Heart right ventricle (tissue), 16 donors: ENCODE measurements around the gene NRP2. TPM values are rescaled to one million over a fixed set of nuclear protein-coding genes. Genes with fewer than 3 reads are reported as not detected.

Source experiments
- ATAC-seq, 8 donors: fragments of 200-7000 bp; cut with Tn5 transposase; one replicate each; pipeline ENCODE4 v1.9.1; 2020; ENCODE audit warnings: mild to moderate bottlenecking in 8 of 8, moderate library complexity in 8 of 8, moderate number of reproducible peaks in 1 of 8
- DNase-seq, 2 donors: peaks; one replicate each; pipeline ENCODE4 v3.0.0-alpha.2; 2020
- H3K27ac ChIP-seq, 10 donors: fragments of 200-600 bp; sonication (generic) in 2 of 10; one replicate each; pipeline versions ENCODE4 v1.5.0 to v1.8.0; 2020 to 2022; ENCODE audit warnings: mild to moderate bottlenecking in 3 of 10
- H3K27me3 ChIP-seq, 7 donors: fragments of 200-600 bp; one replicate each; pipeline ENCODE4 v1.8.0; 2021 to 2022; ENCODE audit warnings: mild to moderate bottlenecking in 2 of 7
- H3K36me3 ChIP-seq, 9 donors: fragments of 200-600 bp; sonication (generic) in 1 of 9; one replicate each; pipeline versions ENCODE4 v1.5.0 to v1.8.0; 2020 to 2022; ENCODE audit warnings: mild to moderate bottlenecking in 2 of 9
- H3K4me1 ChIP-seq, 9 donors: fragments of 200-600 bp; sonication (generic) in 1 of 9; one replicate each; pipeline versions ENCODE4 v1.5.0 to v1.8.0; 2020 to 2022; ENCODE audit warnings: mild to moderate bottlenecking in 4 of 9
- H3K4me3 ChIP-seq, 10 donors: fragments of 200-600 bp; sonication (generic) in 2 of 10; one replicate each; pipeline versions ENCODE4 v1.5.0 to v1.8.0; 2020 to 2022; ENCODE audit warnings: mild to moderate bottlenecking in 7 of 10, moderate library complexity in 2 of 10
- H3K9me3 ChIP-seq, 11 donors: fragments of 200-600 bp in 10 of 11; sonication (generic) in 2 of 11; one replicate each; pipeline versions ENCODE4 v1.5.0 to v1.8.0; 2013 to 2022; ENCODE audit warnings: mild to moderate bottlenecking in 2 of 11, control low read depth in 1 of 11, moderate library complexity in 1 of 11
- WGBS, 2 donors: extraction: QIAGEN DNeasy Blood & Tissue Kit; methylation state at CpG; one replicate each; pipeline ENCODE4 v1.1.7; 2013; ENCODE audit warnings: inconsistent platforms in 1 of 2; 5-methylcytosine and 5-hydroxymethylcytosine counted together
- intact Hi-C, 10 donors: fragments of 100-400 bp; cut with DNase I; formaldehyde crosslinking; loops; one replicate each; pipeline versions ENCODE4 v1.11.1 to v1.14.2; 2022
- polyA plus RNA-seq, 2 donors: library from polyadenylated mRNA; stranded (reverse); fragments of 200-250 nt; gene quantifications; one replicate each; pipeline ENCODE4 v1.2.3, GENCODE V29; 2013
- total RNA-seq, 10 donors: library from RNA; stranded (reverse); fragmentation: NEBNext Ultra II Directional in 3 of 10; extraction: Animal tissue kit (Norgen Biotek cat#: 25700) in 3 of 10; gene quantifications; one replicate each; pipeline versions ENCODE4 v1.2.1 to v1.2.4, GENCODE V29; 2021 to 2023
- TF ChIP-seq, protein P1 (sequence below), 9 donors: fragments of 200-600 bp; sonication (generic) in 2 of 9; IDR thresholded peaks; one replicate each; pipeline versions ENCODE4 v1.5.0 to v1.8.0; 2021 to 2022; ENCODE audit warnings: antibody characterized with exemption in 9 of 9, mild to moderate bottlenecking in 5 of 9, moderate library complexity in 1 of 9
- donor health status: Arrhythmogenic right ventricular cardiomyopathy.
- donor health status: ischemic (EF 13 %, LVEDD 7.1; RV severe dilation, severe dysfunction).
- donor health status: healthy with polysubstance abuse.
- donor health status: DM: no; HTN: yes; CAD: no.
- donor health status: DM: no; HTN: no; CAD: no.
- donor health status: ischemic (EF 25% LVEDD 6.9; RV normal size, moderate dysfunction).
- donor health status: ischemic (EF 25% LVEDD 5.7; RV mildly dilated, moderate dysfunction).
- donor health status: healthy.
- donor health status: DM: yes; HTN: yes; CAD: no.
- donor health status: Ischemic cardiomyopathy.
- donor health status: ischemic (EF 35%, LVEDD 5.7; RV mildly dilated, moderate dysfunction).
- donor health status: nonischemic (EF 11% LVEDD 7.7; RV severe dilation, severe dysfunction).
- donor health status: DM: yes; HTN: yes; CAD: no.
- donor health status: PGD.
- donor health status: ischemic (EF 29% LVEDD 5.4; RV normal size, mild dysfunction).
- donor health status: nonischemic (EF 23%, LVEDD 6.1; RV moderate dilation, normal function).

NRP2 gene
- total and polyA plus RNA-seq, 12 donors = 2.5 to 29.4 (median 8.6) TPM

- 78 to 85% methylated on average over 5 of the region's 5 CpGs for WGBS, 2 donors
- Histone ChIP-seq H3K36me3 (peaks cover 0 to under 1% (median 0%) of the 10 kb centered on the region in 9 donors), H3K4me3 (no peak overlapping the region), H3K4me1 (no peaks in the 10 kb centered on the region), H3K27ac (no peak overlapping the region), H3K27me3 (peaks cover 0 to 11% (median 0%) of the 10 kb centered on the region in 7 donors), H3K9me3 (no peaks in the 10 kb centered on the region)
- TF ChIP-seq, protein P1, sequence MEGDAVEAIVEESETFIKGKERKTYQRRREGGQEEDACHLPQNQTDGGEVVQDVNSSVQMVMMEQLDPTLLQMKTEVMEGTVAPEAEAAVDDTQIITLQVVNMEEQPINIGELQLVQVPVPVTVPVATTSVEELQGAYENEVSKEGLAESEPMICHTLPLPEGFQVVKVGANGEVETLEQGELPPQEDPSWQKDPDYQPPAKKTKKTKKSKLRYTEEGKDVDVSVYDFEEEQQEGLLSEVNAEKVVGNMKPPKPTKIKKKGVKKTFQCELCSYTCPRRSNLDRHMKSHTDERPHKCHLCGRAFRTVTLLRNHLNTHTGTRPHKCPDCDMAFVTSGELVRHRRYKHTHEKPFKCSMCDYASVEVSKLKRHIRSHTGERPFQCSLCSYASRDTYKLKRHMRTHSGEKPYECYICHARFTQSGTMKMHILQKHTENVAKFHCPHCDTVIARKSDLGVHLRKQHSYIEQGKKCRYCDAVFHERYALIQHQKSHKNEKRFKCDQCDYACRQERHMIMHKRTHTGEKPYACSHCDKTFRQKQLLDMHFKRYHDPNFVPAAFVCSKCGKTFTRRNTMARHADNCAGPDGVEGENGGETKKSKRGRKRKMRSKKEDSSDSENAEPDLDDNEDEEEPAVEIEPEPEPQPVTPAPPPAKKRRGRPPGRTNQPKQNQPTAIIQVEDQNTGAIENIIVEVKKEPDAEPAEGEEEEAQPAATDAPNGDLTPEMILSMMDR (IDR thresholded peaks at IDR 0.05) = no peak
- intact Hi-C loops = loop anchor here in 4 of 10 donors (2.0 to 10.0 kb wide), 4 partner anchors 106 to 148 kb away; no protein-coding TSS in a partner anchor
- no peak for ATAC-seq
- no peak for DNase-seq
These were observed 94.4 kb downstream of the NRP2 start for GRCh38 chr2:205776720-205777119.

GRCh38 chr2:205778356-205778755, 96.1 kb downstream of the NRP2 start:
- Histone ChIP-seq H3K9me3 (no peaks in the 10 kb centered on the region), H3K27ac (no peak overlapping the region), H3K4me1 (no peaks in the 10 kb centered on the region), H3K36me3 (no peaks in the 10 kb centered on the region), H3K27me3 (peaks cover 0 to 11% (median 0%) of the 10 kb centered on the region in 7 donors), H3K4me3 (no peak overlapping the region)
- intact Hi-C loops = loop anchor here in 3 of 10 donors (5.0 to 10.0 kb wide), 3 partner anchors 104 to 146 kb away; no protein-coding TSS in a partner anchor
- ATAC-seq = no peak
- TF ChIP-seq, protein P1 (IDR thresholded peaks at IDR 0.05) = no peak
- no peak for DNase-seq
- 96% methylated on average over 3 of the region's 3 CpGs for WGBS, 2 donors

DNA sequence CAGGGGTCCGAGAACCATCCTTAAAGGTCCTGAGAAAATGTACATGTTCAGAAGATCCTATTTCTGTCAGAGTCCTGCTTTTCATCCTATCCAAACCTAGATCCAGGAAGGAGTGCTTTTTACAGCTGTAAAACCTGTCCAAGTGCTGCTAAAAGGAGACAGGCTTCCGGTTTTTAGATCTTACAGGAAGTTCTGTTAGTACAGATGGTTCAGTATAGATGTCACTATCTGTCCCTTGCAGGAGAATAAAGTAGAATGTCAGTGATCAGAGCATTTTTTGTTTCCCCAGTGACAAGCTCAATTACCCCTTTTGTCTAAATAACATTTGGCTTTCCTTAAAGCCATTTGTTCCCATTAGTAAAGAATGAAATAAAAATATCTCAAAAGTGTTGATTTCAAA, 98.3 kb downstream of the NRP2 start:
- DNase-seq = no peak
- Histone ChIP-seq H3K27ac (no peak overlapping the region), H3K4me1 (peaks cover 0 to 7% (median 0%) of the 10 kb centered on the region in 9 donors), H3K36me3 (no peaks in the 10 kb centered on the region), H3K4me3 (no peak overlapping the region), H3K27me3 (peaks cover 0 to 11% (median 0%) of the 10 kb centered on the region in 7 donors), H3K9me3 (no peaks in the 10 kb centered on the region)
- ATAC-seq = no peak
- WGBS, 2 donors = 54 to 68% methylated on average over 2 of the region's 2 CpGs
- intact Hi-C loops = no loop called here
- TF ChIP-seq, protein P1 (IDR thresholded peaks at IDR 0.05) = no peak

GRCh38 chr2:205781244-205781931, 99.1 kb downstream of the NRP2 start:
- peaks cover 0 to 7% (median 0%) of the 10 kb centered on the region in 9 donors for H3K4me1 ChIP-seq
- peaks cover 0 to 4% (median 0%) of the 10 kb centered on the region in 7 donors for H3K27me3 ChIP-seq

More at GRCh38 chr2:205781244-205781931, 99.1 kb downstream of the NRP2 start:
- TF ChIP-seq, protein P1 (IDR thresholded peaks at IDR 0.05) = no peak
- DNase-seq (no peak), ATAC-seq (no peak)
- Histone ChIP-seq H3K4me3 (no peak overlapping the region), H3K27ac (no peak overlapping the region), H3K9me3 (no peaks in the 10 kb centered on the region), H3K36me3 (no peaks in the 10 kb centered on the region)
- 84 to 87% methylated on average over 5 of the region's 5 CpGs for WGBS, 2 donors
- intact Hi-C loops = no loop called here
